ENCODE measurements around the gene OR2D2.

DNA sequence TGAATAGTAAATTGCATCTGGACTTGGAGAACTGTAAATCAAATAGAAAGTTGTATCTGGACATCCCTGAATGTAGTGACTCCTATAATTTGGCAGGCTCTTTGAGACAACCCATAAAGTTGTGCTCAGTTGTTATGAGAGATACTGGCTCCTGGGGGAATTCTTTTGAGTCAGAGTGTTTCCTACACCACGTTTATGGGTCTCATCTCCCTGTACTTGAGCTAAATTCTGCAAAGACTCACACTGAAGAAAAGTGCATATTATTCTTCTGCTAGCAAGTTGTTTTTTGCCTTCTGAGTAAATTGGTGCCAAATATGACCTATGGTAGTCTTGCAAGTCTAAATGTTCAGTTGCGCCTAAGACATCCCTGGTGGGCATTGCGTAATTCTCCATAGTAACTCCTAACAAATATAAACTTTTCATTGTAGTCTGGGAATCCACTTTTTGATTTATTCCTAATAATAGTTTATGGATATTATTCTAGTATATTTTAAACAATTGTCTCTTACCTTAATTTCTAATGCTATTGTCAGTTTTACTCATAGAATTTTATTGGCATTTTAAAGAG lies 38.9 kb upstream of the OR2D2 start:
- TF ChIP-seq, protein P1, sequence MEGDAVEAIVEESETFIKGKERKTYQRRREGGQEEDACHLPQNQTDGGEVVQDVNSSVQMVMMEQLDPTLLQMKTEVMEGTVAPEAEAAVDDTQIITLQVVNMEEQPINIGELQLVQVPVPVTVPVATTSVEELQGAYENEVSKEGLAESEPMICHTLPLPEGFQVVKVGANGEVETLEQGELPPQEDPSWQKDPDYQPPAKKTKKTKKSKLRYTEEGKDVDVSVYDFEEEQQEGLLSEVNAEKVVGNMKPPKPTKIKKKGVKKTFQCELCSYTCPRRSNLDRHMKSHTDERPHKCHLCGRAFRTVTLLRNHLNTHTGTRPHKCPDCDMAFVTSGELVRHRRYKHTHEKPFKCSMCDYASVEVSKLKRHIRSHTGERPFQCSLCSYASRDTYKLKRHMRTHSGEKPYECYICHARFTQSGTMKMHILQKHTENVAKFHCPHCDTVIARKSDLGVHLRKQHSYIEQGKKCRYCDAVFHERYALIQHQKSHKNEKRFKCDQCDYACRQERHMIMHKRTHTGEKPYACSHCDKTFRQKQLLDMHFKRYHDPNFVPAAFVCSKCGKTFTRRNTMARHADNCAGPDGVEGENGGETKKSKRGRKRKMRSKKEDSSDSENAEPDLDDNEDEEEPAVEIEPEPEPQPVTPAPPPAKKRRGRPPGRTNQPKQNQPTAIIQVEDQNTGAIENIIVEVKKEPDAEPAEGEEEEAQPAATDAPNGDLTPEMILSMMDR (IDR thresholded peaks at IDR 0.05; ENCODE audit: low read depth, low read length, poor library complexity, severe bottlenecking) = no peak
- TF ChIP-seq EZH2phosphoT487 (IDR thresholded peaks at IDR 0.05; ENCODE audit: borderline replicate concordance, low read length) = no peak
